ENCODE data around the gene HMGCS1. TPM values are rescaled to one million over a fixed set of nuclear protein-coding genes. Genes with fewer than 3 reads are reported as not detected.

HMGCS1 gene
- total and polyA plus RNA-seq, 9 of the 15 experiments (the other 6 are each of a cell fraction or from before 2014, with no cell fraction given), result 43.7 to 337 (median 111) TPM

GRCh38 chr5:43315682-43316081 is 2.5 kb upstream of the HMGCS1 start:
- ATAC-seq (no peak), DNase-seq (ENCODE audit: extremely low read depth in 1 of 4, low spot score in 3 of 4) (no peak), FAIRE-seq (no peak)
- Histone ChIP-seq H4K20me1 (replicated peaks; ENCODE audit: control insufficient read depth, insufficient read depth, low read length) (peaks cover 20% of the 10 kb centered on the region), H3K9me1 (ENCODE audit: control insufficient read depth, insufficient read depth, low read length) (no peaks in the 10 kb centered on the region), H3K9ac (ENCODE audit: insufficient read depth in 1 of 2, low read depth in 2 of 2, low read length in 2 of 2) (no peak overlapping the region), H3K36me3 (ENCODE audit: control insufficient read depth, insufficient read depth, low read length) (peaks cover 18% of the 10 kb centered on the region; the same call in 2 of the 3 replicates), H2AFZ (ENCODE audit: low read depth, low read length) (no peak overlapping the region), H3K27ac (ENCODE audit: extremely low read depth, low read depth, low read length) (no peak overlapping the region), H3K4me2 (ENCODE audit: insufficient read depth, low read length) (no peak overlapping the region), H3K27me3 (ENCODE audit: control insufficient read depth in 2 of 2, insufficient read depth in 2 of 2, low read length in 2 of 2) (no peaks in the 10 kb centered on the region), H3K79me2 (ENCODE audit: control insufficient read depth, insufficient read depth, low read length) (peaks cover 27% of the 10 kb centered on the region), H3K9me3 (replicated peaks; ENCODE audit: control insufficient read depth, insufficient read depth, low read depth, low read length) (peaks cover 9% of the 10 kb centered on the region; the same call in 1 of the 2 replicates), H3K4me3 (no peak overlapping the region), H3K4me1 (replicated peaks in 1 of 2; ENCODE audit: control insufficient read depth in 2 of 2, insufficient read depth in 2 of 2, low read length in 2 of 2) (peaks cover 16 to 19% of the 10 kb centered on the region in 2 experiments; a peak in 4 of 5 replicates)
- POLR2A ChIA-PET, result no interaction called here
- intact Hi-C loops (cut with micrococcal nuclease) (no loop called here), in situ Hi-C loops (cut with MboI) (no loop called here)
- CTCF ChIA-PET (ENCODE audit: low intra/inter-chr PET ratio), result no interaction called here
- TF ChIP-seq FOSL1 (tag; conservative IDR thresholded peaks at IDR 0.05) (0 out of 2 replicates have a peak, but pooled peaks have one; percentile 1), ZNF384 (IDR thresholded peaks at IDR 0.05; ENCODE audit: low read depth, low read length) (no peak), HES1 (IDR thresholded peaks at IDR 0.05; ENCODE audit: low read depth) (no peak), TBL1XR1 (IDR thresholded peaks at IDR 0.05; ENCODE audit: low read length in 2 of 2) (no peak), BRF2 (IDR thresholded peaks at IDR 0.05; ENCODE audit: borderline replicate concordance, insufficient read depth, insufficient read length) (no peak), PBX2 (CRISPR knock-in tag; IDR thresholded peaks at IDR 0.05; ENCODE audit: low read depth) (no peak), PBX2 (tag; conservative IDR thresholded peaks at IDR 0.05; ENCODE audit: low read depth) (no peak), SNIP1 (IDR thresholded peaks at IDR 0.05; ENCODE audit: low read depth) (no peak)
- TF ChIP-seq, protein P1, sequence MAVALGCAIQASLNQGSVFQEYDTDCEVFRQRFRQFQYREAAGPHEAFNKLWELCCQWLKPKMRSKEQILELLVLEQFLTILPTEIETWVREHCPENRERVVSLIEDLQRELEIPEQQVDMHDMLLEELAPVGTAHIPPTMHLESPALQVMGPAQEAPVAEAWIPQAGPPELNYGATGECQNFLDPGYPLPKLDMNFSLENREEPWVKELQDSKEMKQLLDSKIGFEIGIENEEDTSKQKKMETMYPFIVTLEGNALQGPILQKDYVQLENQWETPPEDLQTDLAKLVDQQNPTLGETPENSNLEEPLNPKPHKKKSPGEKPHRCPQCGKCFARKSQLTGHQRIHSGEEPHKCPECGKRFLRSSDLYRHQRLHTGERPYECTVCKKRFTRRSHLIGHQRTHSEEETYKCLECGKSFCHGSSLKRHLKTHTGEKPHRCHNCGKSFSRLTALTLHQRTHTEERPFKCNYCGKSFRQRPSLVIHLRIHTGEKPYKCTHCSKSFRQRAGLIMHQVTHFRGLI (CRISPR knock-in tag; IDR thresholded peaks at IDR 0.05), result no peak
- 60% methylated on average over 3 of the region's 3 CpGs for WGBS (ENCODE audit: insufficient coverage, low coverage, missing lambda C conversion rate)
- no TSS peak for BruUV-seq (replicated peaks)
